HL-60/S4 treated with phorbol 12-myristate 13-acetate at 8.2 ng/mL for 4 days and 3 days (cell line): ENCODE measurements around the gene CYP3A7.
"Not testable (repeated sequence)": the region's sequence is repeated elsewhere in the genome, so short reads cannot be mapped to it uniquely, and the experiment has no call there.

Experiments used
- in situ Hi-C: fragments of 300-500 bp; cut with MboI; formaldehyde crosslinking; loops from 2 replicates; pipeline ENCODE4 v1.15.0; 2022; ENCODE audit warnings: low sequenced_read_pairs

CYP3A7 gene

DNA sequence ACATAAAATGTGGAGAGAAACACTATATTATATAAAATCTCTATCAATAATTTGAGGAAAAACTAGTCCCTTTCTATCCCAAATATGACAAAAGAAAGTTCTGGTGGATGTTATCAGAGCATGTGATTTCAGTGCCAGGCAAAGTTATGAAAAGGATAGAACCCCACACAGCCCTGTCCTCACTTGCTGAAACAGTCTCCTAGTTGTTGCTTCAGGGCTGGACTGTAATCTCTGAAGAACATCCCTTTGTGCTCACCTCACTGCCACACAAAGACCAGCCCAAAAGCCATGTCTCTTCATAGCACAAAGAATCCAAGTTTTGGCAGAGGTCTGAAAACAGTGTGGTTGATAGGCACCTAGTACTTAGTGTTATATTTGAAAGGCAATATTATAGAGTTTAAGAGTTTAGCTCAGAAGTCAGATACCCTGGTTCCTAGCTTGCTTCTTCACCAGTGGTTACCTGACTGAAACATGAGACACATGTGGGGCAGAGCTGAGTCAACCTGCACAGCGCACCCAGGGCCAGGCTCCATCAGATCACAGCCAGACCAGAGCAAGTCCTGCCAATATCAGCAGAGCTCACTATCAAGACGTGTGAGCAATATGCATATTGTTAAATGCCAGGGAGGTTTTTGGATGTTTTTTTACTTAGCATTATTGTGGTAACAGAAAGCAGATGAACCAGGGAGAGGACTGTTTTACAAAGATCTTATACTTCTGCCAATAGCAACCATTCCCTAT, 25.0 kb downstream of the CYP3A7 start:
- in situ Hi-C loops, result no loop called here

- in situ Hi-C loops, result no loop called here
These were observed 25.7 kb downstream of the CYP3A7 start for GRCh38 chr7:99709260-99709659.

DNA sequence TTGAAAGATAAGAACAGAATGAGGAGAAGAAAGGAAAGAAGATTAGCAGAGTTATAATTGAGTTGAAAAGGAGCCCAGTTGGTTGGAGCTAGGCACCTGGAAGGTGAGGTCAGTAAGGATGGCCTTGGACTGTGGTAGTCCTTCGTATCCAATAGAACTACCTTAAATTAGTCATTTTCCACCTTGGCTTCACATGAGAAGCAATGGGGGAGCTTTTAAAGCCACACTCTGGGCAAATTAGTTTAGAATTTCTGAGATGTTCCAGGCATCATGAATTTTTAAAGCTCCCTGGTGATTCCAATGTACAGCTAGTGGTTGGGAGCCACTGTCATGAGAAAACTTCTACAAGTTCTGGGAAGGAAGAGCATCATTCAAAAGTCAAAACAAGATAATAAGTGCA, 27.9 kb downstream of the CYP3A7 start:
- in situ Hi-C loops, result no loop called here

DNA sequence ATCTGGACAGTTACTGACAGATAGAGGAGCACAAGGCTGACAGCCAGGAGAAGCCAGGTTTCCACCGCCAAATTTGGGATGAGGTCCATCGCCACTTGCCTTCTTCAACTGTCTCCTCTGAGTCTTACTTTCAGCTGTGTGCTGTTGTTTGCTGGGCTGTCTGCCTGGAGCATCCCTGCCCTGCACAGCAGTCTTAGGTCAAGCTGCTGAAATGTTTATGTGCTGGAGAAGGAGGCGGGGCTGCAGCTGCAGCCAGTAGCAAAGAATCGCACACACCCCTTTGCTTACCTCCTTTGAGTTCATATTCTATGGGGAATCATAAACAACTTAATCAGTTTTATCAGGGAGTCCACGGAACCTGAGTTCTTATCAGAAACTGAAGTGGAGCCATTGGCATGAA, 35.0 kb downstream of the CYP3A7 start:
- in situ Hi-C loops, result no loop called here

DNA sequence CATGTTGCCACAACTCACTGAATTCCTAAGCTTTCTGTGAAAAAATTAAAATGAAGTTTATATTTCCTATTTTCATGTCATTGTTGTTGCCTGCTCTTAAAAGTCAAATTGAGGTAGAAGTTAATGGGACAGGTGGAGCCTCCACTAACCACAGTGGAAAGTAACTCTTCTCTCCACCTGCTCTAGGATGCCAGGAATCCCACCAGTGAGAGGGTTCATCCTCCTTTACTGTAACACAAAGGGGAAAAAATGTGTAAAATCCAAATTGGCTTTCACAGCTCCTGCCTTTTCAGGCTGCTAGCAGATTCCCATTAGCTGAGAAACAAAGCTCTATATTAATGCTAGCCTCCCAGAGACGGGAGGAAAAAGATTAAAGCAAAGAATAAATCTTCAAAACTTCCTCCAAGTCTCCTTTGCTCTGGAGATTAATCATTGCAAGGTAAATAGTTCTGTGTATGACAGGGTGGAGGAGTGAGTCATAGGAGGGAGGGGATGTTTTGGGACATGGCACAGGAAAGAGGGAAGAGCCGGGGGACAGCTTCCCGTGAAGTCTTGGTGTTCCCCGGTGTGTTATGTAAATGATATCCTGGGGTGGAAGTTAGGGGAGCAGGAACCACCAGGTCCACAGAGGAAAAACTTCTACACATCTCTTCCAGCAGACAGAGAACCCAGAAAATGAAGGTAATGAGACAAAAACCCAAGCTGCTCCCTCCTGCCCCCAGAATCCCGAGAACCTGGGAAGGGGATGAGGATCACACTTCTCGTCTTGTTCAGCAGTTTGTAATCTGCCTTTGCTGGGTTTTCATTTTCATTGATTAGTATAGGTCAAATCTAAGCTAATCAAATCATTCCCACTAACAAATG, 35.9 kb downstream of the CYP3A7 start:
- in situ Hi-C loops, result not testable (repeated sequence)

DNA sequence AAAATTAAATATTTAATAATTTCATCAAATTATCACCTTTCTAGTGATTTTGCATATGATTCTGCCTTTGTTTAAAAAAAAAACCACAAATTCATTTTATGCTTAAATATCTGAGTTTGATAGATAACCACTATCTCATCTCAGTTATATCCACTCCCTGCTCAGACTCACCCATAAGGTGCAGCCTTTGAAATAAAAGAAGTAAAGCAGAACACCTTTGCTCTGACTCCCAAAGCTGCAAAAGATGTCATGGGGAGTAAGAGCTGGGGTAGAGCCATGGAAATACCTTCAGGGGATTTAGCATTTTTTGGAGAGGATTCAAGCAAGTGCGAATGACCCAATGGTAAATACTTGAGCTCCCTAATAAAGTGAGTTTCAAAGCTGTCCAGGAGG, 40.1 kb downstream of the CYP3A7 start:
- in situ Hi-C loops, result no loop called here

GRCh38 chr7:99694201-99694911, 40.6 kb downstream of the CYP3A7 start:
- in situ Hi-C loops, result no loop called here

DNA sequence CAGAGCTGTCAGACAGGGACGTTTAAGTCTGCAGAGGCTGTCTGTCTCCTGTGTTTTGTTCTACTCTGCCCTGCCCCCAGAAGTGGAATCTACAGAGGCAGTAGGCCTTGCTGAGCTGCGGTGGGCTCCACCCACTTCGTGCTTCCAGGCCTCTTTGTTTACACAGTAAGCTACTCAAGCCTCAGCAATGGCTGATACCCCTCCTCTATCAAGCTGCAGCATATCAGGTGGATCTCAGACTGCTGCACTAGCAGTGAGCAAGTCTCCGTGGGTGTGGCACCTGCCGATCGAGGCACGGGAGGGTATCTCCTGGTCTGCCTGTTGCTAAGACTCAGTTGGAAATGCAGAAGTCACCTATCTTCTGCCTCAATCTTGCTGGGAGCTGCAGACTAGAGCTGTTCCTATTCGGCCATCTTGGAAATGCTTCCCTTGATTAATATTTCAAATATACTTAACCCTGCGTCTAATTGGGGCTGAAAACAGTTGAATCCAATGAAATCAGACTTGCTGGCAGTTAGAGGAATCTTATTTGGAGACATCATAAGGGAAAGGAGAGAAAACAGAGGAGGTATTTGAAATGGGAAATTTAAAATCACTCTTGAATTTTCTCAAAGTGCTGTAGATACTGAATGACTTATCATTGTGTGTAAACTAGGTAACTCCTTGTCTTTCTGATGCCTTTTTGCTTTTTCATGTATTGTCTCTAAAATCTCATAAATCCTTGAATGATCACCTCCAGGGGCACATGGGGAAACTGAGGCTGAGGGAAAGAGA, 41.4 kb downstream of the CYP3A7 start:
- in situ Hi-C loops, result no loop called here

GRCh38 chr7:99693100-99693426, 41.9 kb downstream of the CYP3A7 start:
- in situ Hi-C loops, result no loop called here

- in situ Hi-C loops, result not testable (repeated sequence)
These were observed 42.4 kb downstream of the CYP3A7 start for GRCh38 chr7:99692563-99692962.

DNA sequence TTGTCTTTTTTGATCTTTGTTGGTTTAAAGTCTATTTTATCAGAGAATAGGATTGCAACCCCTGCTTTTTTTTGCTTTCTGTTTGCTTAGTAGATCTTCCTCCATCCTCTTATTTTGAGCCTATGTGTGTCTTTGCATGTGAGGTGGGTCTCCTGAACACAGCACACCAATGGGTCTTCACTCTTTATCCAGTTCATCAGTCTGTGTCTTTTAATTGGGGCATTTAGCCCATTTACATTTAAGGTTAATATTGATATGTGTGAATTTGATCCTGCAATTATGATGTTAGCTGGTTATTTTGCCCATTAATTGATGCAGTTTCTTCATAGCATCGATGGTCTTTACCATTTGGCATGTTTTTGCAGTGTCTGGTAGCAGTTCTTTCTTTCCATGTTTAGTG, 43.3 kb downstream of the CYP3A7 start:
- in situ Hi-C loops, result not testable (repeated sequence)

DNA sequence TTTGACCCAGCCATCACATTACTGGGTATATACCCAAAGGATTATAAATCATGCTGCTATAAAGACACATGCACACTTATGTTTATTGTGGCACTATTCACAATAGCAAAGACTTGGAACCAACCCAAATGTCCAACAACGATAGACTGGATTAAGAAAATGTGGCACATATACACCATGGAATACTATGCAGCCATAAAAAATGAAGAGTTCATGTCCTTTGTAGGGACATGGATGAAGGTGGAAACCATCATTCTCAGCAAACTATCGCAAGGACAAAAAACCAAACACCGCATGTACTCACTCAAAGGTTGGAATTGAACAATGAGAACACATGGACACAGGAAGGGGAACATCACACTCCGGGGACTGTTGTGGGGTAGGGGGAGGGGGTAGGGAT, 44.1 kb downstream of the CYP3A7 start:
- in situ Hi-C loops, result not testable (repeated sequence)

DNA sequence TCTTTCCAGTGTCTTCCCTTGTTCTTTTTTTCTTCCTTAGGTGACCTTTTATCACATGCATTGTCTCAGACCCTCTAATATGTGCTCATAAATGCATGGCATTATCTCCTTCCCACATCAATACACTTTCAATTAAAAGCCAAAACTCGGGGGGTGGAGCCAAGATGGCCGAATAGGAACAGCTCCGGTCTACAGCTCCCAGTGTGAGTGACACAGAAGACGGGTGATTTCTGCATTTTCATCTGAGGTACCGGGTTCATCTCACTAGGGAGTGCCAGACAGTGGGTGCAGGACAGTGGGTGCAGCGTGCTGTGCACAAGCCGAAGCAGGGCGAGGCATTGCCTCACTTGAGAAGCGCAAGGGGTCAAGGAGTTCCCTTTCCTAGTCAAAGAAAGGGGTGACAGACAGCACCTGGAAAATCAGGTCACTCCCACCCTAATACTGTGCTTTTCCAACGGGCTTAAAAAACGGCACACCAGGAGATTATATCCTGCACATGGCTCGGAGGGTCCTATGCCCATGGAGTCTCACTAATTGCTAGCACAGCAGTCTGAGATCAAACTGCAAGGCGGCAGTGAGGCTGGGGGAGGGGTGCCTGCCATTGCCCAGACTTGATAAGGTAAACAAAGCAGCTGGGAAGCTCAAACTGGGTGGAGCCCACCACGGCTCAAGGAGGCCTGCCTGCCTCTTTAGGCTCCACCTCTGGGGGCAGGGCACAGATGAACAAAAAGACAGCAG, 49.0 kb downstream of the CYP3A7 start:
- in situ Hi-C loops, result not testable (repeated sequence)

- in situ Hi-C loops, result no loop called here
These were observed 49.8 kb downstream of the CYP3A7 start for GRCh38 chr7:99685129-99685758.

GRCh38 chr7:99679400-99680191, 55.4 kb downstream of the CYP3A7 start, which contains the start of gene CYP3A5:
TSS of gene CYP3A5 (minus strand) at chr7:99679996. CDS start at chr7:99679896, 100 bp downstream.
- in situ Hi-C loops, result no loop called here

GRCh38 chr7:99679032-99679399, 56.0 kb downstream of the CYP3A7 start:
- in situ Hi-C loops, result no loop called here

- in situ Hi-C loops, result no loop called here
These were observed 57.3 kb downstream of the CYP3A7 start for GRCh38 chr7:99677648-99678045.

DNA sequence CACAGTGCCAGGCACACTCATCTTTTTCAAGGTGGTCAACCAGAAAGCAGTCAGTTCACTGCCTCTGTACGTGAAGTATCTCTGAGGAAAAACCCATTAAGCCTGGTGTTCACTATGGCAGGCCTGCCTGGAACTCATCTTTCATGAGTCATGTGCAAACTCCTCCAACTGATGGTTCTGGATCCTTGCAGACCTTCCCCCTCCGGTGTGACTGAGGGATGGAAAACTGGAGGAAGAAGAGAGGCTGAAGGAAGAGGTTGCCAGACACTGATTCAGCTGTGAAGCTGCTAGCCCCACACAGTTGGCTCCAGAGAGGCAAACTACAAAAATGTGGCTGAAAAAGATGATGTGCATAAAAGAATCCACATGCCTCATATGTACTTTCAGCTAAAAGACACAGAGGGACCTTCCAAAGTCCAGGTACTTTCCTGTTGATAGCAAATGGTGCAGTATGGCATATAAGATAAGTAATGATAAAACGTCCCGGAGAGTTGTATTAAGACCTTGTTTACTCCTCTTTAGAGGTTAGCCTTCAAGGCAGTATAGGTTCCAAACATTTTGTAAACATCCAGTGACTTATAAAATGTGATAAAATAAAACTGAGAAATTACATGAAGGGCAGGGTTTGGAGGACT, 57.9 kb downstream of the CYP3A7 start:
- in situ Hi-C loops, result no loop called here
